Progenitor cell of endocrine pancreas (in vitro differentiated cells): ENCODE measurements around the gene KRTAP4-16. TPM values are rescaled to one million over a fixed set of nuclear protein-coding genes. Genes with fewer than 3 reads are reported as not detected.
"Not testable (repeated sequence)": the region's sequence is repeated elsewhere in the genome, so short reads cannot be mapped to it uniquely, and the experiment has no call there.

Source experiments
- DNase-seq: peaks from one replicate; pipeline ENCODE4 v3.0.0; 2021; ENCODE audit warnings: low spot score; ENCODE audit not compliant: unreplicated experiment
- H3K27ac Mint-ChIP-seq: 2 replicates; pipeline ENCODE4 v1.8.0; 2021; ENCODE audit warnings: mild to moderate bottlenecking, moderate library complexity, mixed read lengths
- H3K27me3 Mint-ChIP-seq: 2 replicates; pipeline ENCODE4 v1.8.0; 2021; ENCODE audit warnings: mixed read lengths
- H3K36me3 Mint-ChIP-seq: 2 replicates; pipeline ENCODE4 v1.8.0; 2022; ENCODE audit warnings: mixed read lengths; ENCODE audit not compliant: insufficient read depth
- H3K4me1 Mint-ChIP-seq: 2 replicates; pipeline ENCODE4 v1.8.0; 2021; ENCODE audit warnings: low read depth, mixed read lengths
- H3K4me3 Mint-ChIP-seq: 2 replicates; pipeline ENCODE4 v1.8.0; 2021; ENCODE audit warnings: low read depth, mild to moderate bottlenecking, moderate library complexity, mixed read lengths
- H3K9me3 Mint-ChIP-seq: 2 replicates; pipeline ENCODE4 v1.8.0; 2021; ENCODE audit warnings: low read depth, mixed read lengths
- total RNA-seq: library from RNA; stranded (reverse); gene quantifications from 2 replicates; pipeline ENCODE4 v1.2.1, GENCODE V29; 2021
- TF ChIP-seq, protein P1 (sequence below): fragments of 200-600 bp; sonication (generic); IDR thresholded peaks from one replicate; pipeline ENCODE4 v1.5.0; 2021; ENCODE audit warnings: antibody characterized with exemption, mild to moderate bottlenecking; ENCODE audit not compliant: unreplicated experiment

The KRTAP4-16 gene
- total RNA-seq, 1 donor from 2014 or later = not detected

DNA sequence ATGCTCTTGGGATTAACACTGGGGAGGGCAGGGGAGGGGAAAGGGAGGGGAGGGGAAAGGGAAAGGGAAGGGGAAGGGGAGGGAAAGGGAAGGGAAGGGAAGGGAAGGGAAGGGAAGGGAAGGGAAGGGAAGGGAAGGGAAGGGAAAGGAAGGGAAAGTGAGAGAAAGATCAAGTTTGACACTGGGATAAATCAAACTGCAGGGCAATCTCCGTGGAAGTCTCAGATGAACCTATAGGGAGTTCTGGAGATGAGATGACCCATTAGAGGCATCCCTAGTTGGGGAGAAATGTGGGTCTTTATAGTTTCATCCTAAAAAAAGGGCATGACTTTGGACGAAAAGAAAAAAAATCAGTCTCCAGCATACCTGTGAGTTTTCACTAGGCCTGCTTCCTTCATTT, 19.7 kb upstream of the KRTAP4-16 start:
- Mint-ChIP-seq H3K27me3 (peaks cover 13% of the 10 kb centered on the region), H3K4me3 (no peak overlapping the region), H3K9me3 (no peaks in the 10 kb centered on the region), H3K27ac (no peak overlapping the region), H3K36me3 (no peaks in the 10 kb centered on the region), H3K4me1 (peaks cover 6% of the 10 kb centered on the region)
- no peak for DNase-seq
- TF ChIP-seq, protein P1, sequence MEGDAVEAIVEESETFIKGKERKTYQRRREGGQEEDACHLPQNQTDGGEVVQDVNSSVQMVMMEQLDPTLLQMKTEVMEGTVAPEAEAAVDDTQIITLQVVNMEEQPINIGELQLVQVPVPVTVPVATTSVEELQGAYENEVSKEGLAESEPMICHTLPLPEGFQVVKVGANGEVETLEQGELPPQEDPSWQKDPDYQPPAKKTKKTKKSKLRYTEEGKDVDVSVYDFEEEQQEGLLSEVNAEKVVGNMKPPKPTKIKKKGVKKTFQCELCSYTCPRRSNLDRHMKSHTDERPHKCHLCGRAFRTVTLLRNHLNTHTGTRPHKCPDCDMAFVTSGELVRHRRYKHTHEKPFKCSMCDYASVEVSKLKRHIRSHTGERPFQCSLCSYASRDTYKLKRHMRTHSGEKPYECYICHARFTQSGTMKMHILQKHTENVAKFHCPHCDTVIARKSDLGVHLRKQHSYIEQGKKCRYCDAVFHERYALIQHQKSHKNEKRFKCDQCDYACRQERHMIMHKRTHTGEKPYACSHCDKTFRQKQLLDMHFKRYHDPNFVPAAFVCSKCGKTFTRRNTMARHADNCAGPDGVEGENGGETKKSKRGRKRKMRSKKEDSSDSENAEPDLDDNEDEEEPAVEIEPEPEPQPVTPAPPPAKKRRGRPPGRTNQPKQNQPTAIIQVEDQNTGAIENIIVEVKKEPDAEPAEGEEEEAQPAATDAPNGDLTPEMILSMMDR = no peak

DNA sequence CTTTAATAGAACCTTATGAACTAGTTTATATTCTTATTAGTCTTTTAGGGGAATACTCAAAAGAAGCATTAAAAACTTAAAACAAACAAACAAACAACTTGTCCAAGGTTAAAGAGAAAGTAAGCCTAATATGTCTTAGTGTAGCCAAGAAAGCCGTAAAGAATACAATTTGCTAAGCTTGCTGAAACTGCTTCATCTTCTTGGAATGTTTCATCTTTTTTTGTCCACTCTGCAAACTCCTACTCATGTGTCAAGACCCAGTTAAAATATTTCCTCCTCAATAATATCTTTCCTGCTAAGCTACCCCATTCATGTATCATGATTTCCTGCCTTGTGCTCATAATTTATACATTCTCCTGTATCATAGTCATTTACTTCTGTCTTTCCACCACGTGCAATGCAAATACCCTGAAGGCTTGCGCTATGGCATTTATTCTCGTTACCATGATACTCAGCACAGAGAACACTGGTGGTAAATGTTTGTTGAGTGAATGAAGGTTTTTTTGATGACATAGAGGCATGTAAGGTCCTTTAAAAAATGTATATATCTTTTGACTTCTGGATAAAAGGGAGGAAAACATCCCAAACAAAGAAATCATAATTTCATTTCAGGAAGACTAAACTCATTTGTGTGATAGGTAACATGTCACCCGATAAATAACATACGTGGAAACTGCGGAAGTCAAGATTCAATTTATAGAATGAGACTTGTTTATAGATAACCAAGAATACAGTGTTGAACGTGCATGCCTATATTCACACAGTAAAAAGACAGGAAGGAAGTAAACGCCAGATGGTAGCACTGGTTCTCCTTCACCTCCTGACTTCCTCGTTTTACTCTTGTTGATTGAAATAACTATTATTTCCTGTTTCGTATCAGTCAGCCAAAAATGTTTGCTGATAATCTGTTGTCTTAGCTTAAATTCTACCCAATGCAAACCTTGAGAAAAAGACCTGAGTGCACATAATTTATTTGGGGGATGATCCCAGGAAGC, 18.0 kb upstream of the KRTAP4-16 start:
- H3K36me3 Mint-ChIP-seq, H3K9me3 Mint-ChIP-seq, H3K27ac Mint-ChIP-seq, DNase-seq, H3K4me3 Mint-ChIP-seq: not testable (repeated sequence)
- Mint-ChIP-seq H3K4me1 (peaks cover 16% of the 10 kb centered on the region), H3K27me3 (peaks cover 13% of the 10 kb centered on the region)

DNA sequence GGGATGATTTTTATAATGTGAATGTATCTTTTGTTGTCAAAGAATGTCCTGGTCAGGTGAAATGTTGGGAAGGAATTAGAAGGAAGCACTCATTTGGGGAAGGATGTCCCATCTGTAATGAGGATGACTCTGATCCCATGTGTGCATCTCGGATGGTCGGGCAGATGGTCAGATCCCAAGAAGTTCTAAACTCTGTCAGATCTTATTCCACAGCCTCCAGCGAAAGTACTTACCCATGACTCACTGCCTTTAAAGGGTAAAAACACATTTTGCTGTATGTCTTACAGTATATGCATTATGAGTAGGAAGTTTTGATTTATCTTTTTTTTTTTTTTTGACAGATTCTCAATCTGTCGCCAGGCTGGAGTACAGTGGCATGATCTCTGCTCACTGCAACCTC, 16.7 kb upstream of the KRTAP4-16 start:
- H3K4me1 Mint-ChIP-seq = peaks cover 21% of the 10 kb centered on the region

DNA sequence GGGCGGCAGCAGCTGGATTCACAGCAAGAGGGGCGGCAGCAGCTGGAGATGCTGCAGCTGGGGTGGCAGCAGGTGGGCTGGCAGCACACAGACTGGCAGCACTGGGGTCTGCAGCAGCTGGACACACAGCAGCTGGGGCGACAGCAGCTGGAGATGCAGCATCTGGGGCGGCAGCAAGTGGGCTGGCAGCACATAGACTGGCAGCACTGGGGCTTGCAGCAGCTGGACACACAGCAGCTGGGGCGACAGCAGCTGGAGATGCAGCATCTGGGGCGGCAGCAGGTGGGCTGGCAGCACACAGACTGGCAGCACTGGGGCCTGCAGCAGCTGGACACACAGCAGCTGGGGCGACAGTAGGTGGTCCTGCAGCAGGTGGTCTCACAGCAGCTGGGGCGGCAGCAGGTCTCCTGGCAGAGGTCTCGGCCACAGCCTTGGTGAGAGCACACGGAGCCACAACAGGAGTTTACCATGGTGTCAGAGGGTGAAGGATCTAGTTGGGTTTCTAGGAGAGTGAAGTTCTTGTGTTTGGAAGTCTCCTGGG, 15.9 kb upstream of the KRTAP4-16 start, which contains the start of gene KRTAP4-11:
Gene KRTAP4-11 (minus strand): TSS at position 528 of the 541 bp plus-strand sequence. CDS start 58 bp downstream, at position 470.
- not testable (repeated sequence) for H3K4me3 Mint-ChIP-seq, DNase-seq, H3K36me3 Mint-ChIP-seq, H3K27ac Mint-ChIP-seq, H3K9me3 Mint-ChIP-seq, H3K27me3 Mint-ChIP-seq
- H3K4me1 Mint-ChIP-seq = peaks cover 16% of the 10 kb centered on the region

More for the DNA sequence above, 16.7 kb upstream of the KRTAP4-16 start:
- Mint-ChIP-seq H3K9me3 (no peaks in the 10 kb centered on the region), H3K27me3 (peaks cover 13% of the 10 kb centered on the region), H3K27ac (no peak overlapping the region), H3K4me3 (no peak overlapping the region), H3K36me3 (no peaks in the 10 kb centered on the region)
- TF ChIP-seq, protein P1 = no peak
- DNase-seq = no peak

DNA sequence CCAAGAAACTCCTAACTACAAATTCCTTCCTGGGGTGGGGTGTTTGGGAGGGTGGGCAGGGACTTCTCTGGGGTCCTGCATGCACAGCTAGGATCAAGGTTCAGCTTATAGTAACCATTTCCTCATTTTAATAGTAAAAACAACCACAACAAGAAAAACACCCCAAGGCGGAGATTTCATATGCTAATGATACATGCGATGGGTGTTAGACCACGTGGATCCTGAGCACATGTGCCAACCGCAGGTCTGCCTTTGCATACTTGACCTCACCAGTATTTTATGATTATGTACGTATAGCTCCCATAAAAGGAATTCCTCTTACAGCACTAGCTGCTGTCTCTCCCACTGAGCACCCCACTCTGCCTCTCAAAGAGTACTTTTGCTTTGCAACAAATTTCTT, 14.3 kb upstream of the KRTAP4-16 start:
- DNase-seq = no peak
- TF ChIP-seq, protein P1 = no peak
- H3K36me3 Mint-ChIP-seq = no peaks in the 10 kb centered on the region
- H3K9me3 Mint-ChIP-seq = peaks cover 2% of the 10 kb centered on the region
- peaks cover 15% of the 10 kb centered on the region for H3K4me1 Mint-ChIP-seq
- H3K27me3 Mint-ChIP-seq = peaks cover 8% of the 10 kb centered on the region
- H3K27ac Mint-ChIP-seq = no peak overlapping the region
- H3K4me3 Mint-ChIP-seq = no peak overlapping the region

DNA sequence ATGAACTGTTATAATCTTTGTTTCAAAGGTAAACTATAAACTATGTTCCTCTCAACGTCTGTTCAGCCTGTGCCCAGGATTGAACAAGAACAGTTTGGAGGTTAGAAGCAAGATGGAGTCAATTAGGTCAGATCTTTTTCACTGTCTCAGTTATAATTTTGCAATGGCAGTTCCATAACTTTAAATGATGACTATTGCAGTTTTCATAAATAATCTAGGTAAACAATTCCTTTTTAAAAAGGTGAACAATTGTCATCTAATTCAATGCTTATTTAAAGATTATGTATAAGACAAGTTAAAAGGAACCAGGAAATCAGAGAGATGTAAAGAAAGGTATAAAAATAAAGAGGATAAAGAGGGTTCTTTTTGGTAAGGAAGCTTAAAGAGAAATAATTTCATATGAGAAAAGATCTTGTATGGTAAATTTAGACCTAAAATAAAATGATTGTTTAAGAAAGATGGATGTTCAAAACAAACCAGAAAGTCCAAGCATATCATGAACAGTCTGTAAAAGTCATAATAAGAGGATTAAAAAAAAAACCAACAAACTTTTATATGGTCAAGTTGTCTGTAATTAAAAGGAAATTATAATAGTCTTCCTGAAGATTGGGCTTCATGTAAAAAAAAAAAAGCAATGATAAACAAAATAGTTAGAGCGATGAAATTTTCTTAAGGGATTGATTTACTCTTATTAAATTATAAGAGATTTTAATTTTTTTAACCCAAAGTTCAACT, 9.3 kb upstream of the KRTAP4-16 start:
- Mint-ChIP-seq H3K4me3 (no peak overlapping the region), H3K36me3 (no peaks in the 10 kb centered on the region), H3K27me3 (no peaks in the 10 kb centered on the region), H3K9me3 (peaks cover 12% of the 10 kb centered on the region), H3K4me1 (peaks cover 21% of the 10 kb centered on the region), H3K27ac (no peak overlapping the region)
- no peak for DNase-seq
- TF ChIP-seq, protein P1 = no peak

DNA sequence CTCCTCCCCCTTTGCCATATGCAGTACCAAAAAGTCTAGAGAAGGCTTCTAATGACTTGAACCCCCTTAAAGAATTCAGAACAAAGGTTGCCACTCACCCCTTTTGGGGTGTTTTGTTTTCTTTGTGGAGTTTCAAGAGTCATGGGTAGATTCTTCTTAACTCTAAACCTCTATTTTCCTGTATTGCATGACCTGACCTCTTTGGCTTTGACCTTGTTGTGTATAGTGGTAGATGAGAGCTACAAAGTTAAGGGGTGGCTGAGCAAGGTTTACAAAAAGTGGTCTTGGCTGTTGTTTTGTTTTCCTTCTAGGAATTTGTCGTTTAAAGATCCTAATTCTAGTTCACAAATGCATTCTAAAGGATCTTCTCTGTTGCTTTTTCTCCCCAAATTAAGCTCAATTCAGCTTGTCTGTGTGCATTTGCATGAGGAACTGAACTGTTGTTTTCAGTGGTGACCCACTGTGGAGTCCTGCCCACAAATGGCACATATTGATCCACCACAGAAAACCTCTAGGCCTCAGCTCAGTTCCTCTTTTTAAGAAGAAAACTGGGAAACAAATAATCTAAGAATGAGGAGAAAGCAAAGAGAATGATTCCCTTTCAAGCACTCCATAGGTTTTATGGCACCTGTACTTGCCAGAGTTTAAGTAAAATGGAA, 6.8 kb upstream of the KRTAP4-16 start:
- H3K27ac Mint-ChIP-seq, H3K36me3 Mint-ChIP-seq, H3K4me3 Mint-ChIP-seq, DNase-seq, H3K4me1 Mint-ChIP-seq, H3K27me3 Mint-ChIP-seq: not testable (repeated sequence)
- H3K9me3 Mint-ChIP-seq = peaks cover 12% of the 10 kb centered on the region
